ENCODE results near the gene ZMYND15.

ZMYND15 gene

DNA sequence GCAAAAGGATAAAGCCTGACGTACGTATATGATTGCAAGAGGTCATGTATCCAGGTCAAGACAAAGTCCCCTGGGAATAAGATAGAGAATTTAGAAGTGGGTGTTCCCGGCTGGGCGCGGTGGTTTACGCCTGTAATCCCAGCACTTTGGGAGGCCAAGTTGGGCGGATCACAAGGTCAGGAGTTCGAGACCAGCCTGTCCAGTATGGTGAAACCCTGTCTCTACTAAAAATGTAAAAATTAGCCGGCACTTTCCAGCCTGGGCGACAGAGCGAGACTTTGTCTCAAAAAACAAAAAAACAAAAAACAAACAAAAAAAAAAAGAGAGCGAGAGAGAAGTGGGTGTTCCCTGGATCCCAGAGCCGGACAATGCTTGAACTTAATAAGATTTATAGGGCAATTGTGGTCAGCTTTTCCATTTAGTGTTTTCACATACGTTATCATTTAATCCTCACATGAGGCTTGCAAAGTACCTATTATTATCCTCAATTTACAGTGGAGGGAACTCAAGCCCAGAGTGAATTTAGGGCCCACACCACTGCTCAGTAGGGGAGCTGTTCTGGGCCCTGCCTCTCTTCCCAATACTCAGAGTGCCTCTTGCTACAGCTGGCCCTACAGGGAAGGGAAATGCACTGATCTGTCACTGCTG is 48.6 kb downstream of the ZMYND15 start:
- no peak for DNase-seq

DNA sequence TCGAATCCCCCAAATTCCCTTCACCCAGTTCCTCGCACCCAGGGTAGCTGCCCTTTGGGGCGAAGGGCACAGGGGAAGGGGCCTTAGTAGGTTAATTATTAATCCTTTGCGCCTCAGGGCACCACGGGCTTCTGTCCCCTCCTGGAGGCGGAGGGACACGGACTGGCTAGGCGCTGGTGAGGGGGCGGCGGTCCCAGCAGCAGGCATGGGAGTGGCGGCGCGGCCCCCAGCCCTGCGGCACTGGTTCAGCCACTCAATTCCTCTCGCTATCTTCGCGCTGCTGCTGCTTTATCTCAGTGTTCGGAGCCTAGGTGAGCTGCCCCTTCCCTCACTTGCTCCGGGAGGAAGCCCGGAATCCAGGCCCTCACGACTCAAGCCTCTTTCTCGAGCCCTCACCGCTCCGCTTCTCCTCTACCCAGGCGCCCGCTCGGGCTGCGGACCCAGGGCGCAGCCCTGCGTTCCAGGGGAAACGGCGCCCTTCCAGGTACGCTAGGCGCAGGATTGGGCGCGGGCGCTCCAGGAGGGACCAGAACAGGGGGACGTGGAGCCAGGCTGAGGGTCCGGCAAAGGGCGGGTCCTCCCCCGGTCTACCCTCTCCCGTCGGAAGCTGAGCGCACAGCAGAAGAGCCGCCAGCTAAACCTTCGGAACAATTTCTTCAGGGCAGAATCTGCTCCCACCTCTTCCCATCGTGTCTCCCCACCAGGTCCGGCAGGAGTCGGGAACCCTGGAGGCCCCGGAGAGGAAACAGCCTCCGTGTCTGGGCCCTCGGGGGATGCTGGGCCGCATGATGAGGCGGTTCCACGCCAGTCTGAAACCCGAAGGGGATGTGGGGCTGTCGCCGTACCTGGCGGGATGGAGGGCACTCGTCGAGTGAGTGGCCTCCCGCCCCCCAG is 49.4 kb downstream of the ZMYND15 start, which contains the start of gene GLTPD2:
Gene GLTPD2, plus strand, starts transcription at position 158 of the 894 bp plus-strand sequence. Its CDS starts 48 bp downstream, at position 206.
- DNase-seq, result no peak

DNA sequence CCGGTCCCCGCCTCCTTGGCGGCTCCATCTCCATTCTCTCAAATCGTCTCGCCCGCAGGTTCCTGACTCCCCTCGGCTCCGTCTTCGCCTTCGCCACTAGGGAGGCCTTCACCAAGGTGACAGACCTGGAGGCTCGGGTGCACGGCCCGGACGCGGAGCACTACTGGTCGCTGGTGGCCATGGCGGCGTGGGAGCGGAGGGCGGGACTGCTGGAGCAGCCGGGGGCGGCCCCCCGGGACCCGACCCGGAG is 50.0 kb downstream of the ZMYND15 start:
- DNase-seq, result no peak

DNA sequence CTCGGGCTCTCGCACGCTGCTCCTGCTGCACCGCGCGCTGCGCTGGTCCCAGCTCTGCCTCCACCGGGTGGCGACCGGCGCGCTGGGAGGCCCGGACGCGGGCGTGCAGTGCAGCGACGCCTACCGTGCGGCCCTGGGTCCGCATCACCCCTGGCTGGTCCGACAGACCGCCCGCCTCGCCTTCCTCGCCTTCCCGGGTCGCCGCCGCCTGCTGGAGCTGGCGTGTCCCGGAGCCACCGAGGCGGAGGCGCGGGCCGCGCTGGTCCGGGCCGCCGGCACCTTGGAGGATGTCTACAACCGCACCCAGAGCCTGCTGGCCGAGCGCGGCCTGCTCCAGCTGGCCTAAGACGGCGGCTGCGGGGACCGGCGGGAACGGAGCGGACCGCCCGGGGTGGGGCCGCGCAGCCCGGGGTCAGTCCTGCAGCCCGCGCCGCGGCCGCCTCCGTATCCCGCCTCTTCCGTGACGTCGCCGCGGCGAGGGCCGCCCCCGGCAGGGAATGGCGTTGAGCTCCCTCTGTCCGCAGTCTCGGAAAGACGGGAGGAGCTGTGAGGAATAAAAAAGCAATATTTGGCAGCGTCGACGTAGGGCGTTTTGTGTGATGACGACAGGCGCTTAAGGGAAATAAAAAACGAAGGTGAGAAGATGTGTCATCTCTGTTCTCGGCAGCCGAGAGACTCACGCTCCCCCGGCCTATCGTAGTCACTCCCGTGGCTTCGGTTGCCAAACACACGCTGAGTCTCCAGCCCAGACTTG is 50.5 kb downstream of the ZMYND15 start:
- peak; percentile 83 for DNase-seq

DNA sequence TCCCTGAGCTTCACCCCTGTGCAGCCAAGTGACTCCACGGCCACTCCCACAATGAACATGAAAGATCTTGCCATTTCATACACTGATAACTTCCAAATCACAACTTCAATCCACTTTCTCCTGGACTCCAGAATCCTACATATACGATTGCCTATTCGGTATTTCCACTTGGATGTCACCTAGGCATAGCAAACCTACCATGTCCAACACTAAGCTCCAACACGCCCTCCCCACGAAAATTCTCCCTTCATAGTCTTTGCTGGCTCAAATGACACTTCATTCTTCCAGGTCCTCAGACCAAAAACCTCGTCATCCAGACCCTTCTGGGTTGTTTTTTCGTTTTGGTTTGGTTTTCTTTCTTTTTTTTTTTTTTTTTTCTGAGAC is 51.1 kb downstream of the ZMYND15 start:
- DNase-seq, result no peak

DNA sequence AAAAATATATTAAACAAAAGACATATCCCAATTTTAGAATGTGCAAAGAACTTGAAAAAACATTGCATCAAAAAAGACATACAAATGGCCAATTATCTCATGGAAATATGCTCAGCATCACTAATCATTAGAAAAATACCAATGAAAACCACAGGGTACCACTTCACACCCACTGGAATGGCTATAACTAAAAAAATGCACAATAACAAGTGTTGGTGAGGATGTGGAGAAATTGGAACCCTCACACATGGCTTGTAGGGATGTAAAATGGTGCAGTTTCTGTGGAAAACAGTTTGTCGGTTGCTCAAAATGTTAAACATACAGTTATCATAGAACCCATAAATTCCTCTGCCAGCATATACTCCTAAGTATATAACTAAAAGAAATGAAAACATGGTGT is 55.5 kb downstream of the ZMYND15 start:
- DNase-seq, result no peak
